Lower leg skin (tissue), 4 donors: ENCODE data around the gene SOCS2. TPM values are rescaled to one million over a fixed set of nuclear protein-coding genes. Genes with fewer than 3 reads are reported as not detected.

Experiments used
- DNase-seq, 2 donors: peaks; one replicate each; pipeline ENCODE4 v3.0.0-alpha.2; 2019; ENCODE audit warnings: low spot score in 2 of 2
- H3K4me3 ChIP-seq: fragments of 200-600 bp; sonication (generic); 2 replicates; pipeline ENCODE4 v1.5.1; 2017; ENCODE audit warnings: mild to moderate bottlenecking, low read depth; ENCODE audit not compliant: poor library complexity, severe bottlenecking
- POLR2A ChIP-seq, 2 donors: fragments of 450-650 bp; IDR thresholded peaks; one replicate each; pipeline ENCODE4 v1.6.1; 2016 to 2017; ENCODE audit warnings: antibody characterized with exemption in 2 of 2, mild to moderate bottlenecking in 1 of 2, moderate library complexity in 1 of 2
- WGBS, 2 donors: methylation state at CpG; one replicate each; pipeline ENCODE4 v1.1.5; 2018; 5-methylcytosine and 5-hydroxymethylcytosine counted together
- intact Hi-C: fragments of 100-400 bp; cut with DNase I; formaldehyde crosslinking; loops from one replicate; pipeline ENCODE4 v1.15.0; 2023; ENCODE audit warnings: low total_unique reads
- total RNA-seq, 4 donors: library from RNA; depleted of rRNA; stranded (reverse); fragments of >200 nt; gene quantifications; one replicate each; pipeline ENCODE4 v1.1.0, GENCODE V29; 2016
- TF ChIP-seq, protein P1 (sequence below), 3 donors: fragments of 450-650 bp; IDR thresholded peaks; one replicate each; pipeline ENCODE4 v1.5.1; 2016; ENCODE audit warnings: antibody characterized with exemption in 3 of 3, mild to moderate bottlenecking in 3 of 3, moderate library complexity in 2 of 3

The SOCS2 gene, protein sequence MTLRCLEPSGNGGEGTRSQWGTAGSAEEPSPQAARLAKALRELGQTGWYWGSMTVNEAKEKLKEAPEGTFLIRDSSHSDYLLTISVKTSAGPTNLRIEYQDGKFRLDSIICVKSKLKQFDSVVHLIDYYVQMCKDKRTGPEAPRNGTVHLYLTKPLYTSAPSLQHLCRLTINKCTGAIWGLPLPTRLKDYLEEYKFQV
- 10 to 100 TPM in 2 of 4 donors, 1 to 10 TPM in 2; 4.2 to 14.2 (median 9.2) TPM for total RNA-seq

DNA sequence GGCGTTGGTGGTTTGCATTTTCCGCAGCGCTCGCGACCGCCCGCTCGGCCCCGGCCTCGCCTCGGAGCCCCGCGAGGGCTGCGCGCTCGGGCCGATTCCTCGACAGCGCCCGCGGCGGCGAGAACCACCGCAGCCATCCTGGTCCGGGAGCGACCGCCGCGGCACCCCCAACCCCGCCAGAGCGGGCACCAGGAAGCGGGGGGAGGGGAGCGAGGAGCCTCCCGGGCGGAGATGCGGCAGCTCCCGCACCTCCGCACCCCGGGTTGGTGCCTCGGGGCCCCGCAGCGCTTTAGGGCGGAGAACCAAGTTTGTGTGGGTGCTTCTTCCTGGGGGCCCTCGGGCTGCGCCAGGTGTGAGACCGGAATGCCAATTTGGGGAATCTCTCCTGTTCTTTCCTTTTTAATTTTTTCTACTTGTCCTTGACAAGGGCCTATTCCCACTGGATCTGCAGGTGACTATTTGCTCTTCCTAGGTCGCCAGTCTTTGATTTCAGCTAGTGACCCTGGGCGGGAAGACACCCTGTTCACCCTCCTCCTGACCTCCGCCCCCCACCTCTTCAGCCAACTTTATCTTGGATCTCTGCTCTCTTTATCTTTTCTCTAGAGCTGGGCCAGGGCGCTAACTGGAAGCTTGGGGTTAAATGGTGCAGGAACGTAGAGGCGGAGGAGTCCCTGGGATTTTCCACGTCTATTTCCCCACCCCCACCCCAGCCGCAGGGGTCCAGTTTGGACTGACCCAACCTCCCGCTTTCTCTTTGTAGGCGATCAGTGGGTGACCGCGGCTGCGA is at the start of gene SOCS2:
SOCS2 (plus strand) TSS at position 751 of the 787 bp plus-strand sequence. CDS start 223 bp downstream, outside the sequence.
- intact Hi-C loops = loop anchor here (5.0 kb wide), 1 partner anchor 530 kb away; no protein-coding TSS in a partner anchor
- TF ChIP-seq POLR2A (IDR thresholded peaks at IDR 0.05) = no peak
- TF ChIP-seq, protein P1, sequence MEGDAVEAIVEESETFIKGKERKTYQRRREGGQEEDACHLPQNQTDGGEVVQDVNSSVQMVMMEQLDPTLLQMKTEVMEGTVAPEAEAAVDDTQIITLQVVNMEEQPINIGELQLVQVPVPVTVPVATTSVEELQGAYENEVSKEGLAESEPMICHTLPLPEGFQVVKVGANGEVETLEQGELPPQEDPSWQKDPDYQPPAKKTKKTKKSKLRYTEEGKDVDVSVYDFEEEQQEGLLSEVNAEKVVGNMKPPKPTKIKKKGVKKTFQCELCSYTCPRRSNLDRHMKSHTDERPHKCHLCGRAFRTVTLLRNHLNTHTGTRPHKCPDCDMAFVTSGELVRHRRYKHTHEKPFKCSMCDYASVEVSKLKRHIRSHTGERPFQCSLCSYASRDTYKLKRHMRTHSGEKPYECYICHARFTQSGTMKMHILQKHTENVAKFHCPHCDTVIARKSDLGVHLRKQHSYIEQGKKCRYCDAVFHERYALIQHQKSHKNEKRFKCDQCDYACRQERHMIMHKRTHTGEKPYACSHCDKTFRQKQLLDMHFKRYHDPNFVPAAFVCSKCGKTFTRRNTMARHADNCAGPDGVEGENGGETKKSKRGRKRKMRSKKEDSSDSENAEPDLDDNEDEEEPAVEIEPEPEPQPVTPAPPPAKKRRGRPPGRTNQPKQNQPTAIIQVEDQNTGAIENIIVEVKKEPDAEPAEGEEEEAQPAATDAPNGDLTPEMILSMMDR (IDR thresholded peaks at IDR 0.05) = no peak
- 1 to 3% methylated on average over 20 to 34 of the region's 59 CpGs for WGBS, 2 donors
- peak within 1 kb of the TSS; percentile 66 for H3K4me3 ChIP-seq
- peak in 1 of 2 donors; percentile 19 for DNase-seq

DNA sequence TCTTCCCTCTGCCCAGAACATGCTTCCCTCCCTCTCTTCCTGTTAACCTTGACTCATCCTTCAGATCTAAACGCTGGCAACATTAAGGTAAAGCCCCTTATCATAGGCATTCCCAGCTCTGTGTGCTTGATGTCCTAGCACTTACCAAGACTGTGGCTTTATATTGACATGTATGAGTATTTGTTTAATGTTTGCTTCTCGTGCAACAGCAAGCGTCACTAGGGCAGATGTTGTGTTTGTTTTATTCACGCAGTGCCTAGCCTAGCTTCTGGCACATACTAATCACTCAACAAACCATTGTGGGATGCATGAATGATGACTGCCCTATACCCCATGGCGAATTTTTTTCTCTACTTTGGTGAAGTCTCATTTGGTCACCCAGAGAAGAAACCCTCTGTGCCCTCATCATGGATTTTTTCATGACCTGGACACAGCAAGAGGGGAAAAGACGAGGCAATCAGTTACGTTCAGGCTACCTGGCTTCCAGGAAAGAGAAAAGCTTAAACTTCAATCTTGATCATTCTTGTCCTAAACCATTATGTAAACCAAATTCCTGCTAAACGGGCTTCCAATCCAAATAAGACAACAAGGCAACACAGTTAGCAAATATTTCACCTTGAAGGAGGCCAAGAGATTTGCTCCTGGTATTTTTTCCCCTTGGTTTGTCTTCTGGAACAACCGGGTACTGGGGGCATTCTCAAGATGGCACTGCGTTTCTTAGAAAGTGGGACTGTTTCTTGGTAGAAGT is 47.9 kb upstream of the SOCS2 start:
- no peak overlapping the region for H3K4me3 ChIP-seq
- DNase-seq = no peak
- intact Hi-C loops = no loop called here
- WGBS, 2 donors = 73 to 79% methylated on average over 10 of the region's 10 CpGs
- TF ChIP-seq POLR2A (IDR thresholded peaks at IDR 0.05) = no peak
- TF ChIP-seq, protein P1 (IDR thresholded peaks at IDR 0.05) = no peak

DNA sequence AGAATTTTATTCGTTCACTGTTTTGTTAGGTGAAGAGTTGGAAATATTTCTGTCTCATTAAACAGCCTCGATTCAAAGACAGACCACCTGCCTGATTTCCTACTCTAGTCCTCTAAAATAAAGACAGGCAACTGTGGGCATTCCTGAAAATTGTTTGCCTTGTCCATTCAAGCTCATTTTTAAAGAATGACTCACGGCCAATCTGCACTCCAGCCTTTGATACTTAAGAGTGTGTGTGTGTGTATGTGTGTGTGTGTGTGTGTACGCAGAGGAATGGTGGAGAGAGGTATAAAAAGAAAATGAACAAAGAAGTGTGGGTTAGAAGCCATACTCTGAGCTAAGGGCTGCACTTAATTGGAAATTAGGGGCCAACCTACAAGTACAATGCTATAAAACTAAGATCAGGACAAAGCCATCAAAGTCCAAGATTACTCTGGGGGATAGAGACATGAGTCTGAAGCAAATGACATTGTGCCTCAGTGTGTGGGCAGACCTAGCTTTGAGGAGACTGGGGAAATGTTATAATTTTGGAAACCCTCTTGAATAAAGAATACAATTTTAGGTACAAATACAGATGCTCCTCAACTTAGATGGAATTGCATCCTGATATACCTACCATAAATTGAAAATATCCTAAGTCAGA is 45.6 kb upstream of the SOCS2 start:
- no peak for DNase-seq
- TF ChIP-seq, protein P1 (IDR thresholded peaks at IDR 0.05) = no peak
- no peak for TF ChIP-seq POLR2A (IDR thresholded peaks at IDR 0.05)
- intact Hi-C loops = no loop called here
- H3K4me3 ChIP-seq = no peak overlapping the region
- WGBS, 2 donors = 52 to 59% methylated on average over 4 of the region's 4 CpGs

DNA sequence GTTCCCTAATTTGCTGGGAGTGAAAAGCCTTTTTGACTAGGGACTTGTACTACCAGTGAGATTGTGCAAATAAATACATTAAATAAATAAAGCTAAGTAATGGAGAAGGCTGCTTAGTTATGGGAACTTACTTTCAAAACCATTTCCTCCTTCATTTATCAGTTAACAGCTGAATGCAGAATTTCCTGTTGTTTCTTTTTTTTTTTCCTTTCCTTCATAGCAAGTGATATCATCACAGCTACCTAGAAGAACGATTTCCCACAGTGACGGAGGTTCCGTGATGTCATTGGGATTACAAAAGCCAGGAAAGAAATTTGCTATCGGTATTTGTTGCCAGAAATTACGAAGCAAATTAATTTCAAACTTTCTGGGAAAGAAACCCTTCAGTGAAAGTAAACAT is 42.1 kb upstream of the SOCS2 start:
- intact Hi-C loops = no loop called here
- no peak for DNase-seq
- WGBS, 2 donors = 56% methylated on average over 5 of the region's 5 CpGs

DNA sequence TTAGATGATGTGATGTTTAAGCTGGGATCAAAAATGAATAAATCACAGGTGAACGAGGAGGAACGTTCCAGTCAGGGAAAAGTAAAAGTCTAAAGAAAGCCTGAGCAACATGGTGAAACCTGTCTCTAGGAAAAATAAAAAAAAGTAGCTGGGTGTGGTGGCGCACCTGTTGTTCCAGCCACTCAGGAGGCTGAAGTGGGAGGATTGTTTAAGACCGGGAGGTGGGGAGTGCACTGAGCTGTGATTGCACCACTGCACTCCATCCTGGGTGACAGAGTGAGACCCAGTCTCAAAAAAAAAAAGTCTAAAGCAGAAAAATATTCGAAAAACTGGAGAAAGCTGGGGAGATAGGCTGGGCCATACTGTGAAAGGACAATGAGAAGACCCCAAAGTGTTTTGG is 39.2 kb upstream of the SOCS2 start:
- H3K4me3 ChIP-seq = no peak overlapping the region
- WGBS, 2 donors = 81 to 83% methylated on average over 5 of the region's 5 CpGs
- intact Hi-C loops = no loop called here
- TF ChIP-seq POLR2A (IDR thresholded peaks at IDR 0.05) = no peak
- TF ChIP-seq, protein P1 (IDR thresholded peaks at IDR 0.05) = no peak
- no peak for DNase-seq

More for the DNA sequence above, 42.1 kb upstream of the SOCS2 start:
- TF ChIP-seq, protein P1 (IDR thresholded peaks at IDR 0.05) = no peak
- TF ChIP-seq POLR2A (IDR thresholded peaks at IDR 0.05) = no peak
- H3K4me3 ChIP-seq = no peak overlapping the region
